GM21786 (cell line): Measurements from ENCODE around the gene CHRNA4.
"Not testable (repeated sequence)": the region's sequence is repeated elsewhere in the genome, so short reads cannot be mapped to it uniquely, and the experiment has no call there.

Experiments used
- ATAC-seq: cut with Tn5 transposase; IDR thresholded peaks from one replicate; pipeline ENCODE4 v1.9.1; 2021; ENCODE audit not compliant: unreplicated experiment

CHRNA4 gene

GRCh38 chr20:63336232-63336752 lies 24.9 kb downstream of the CHRNA4 start:
- ATAC-seq, result no peak

- ATAC-seq, result no peak
Observed at GRCh38 chr20:63335711-63336110, 25.4 kb downstream of the CHRNA4 start.

GRCh38 chr20:63335060-63335459 lies 26.1 kb downstream of the CHRNA4 start:
- ATAC-seq, result not testable (repeated sequence)

- no peak for ATAC-seq
Observed at GRCh38 chr20:63334356-63334755, 26.8 kb downstream of the CHRNA4 start.

GRCh38 chr20:63333241-63333836 lies 27.8 kb downstream of the CHRNA4 start:
- ATAC-seq, result no peak

GRCh38 chr20:63332488-63333240 lies 28.5 kb downstream of the CHRNA4 start:
- ATAC-seq, result no peak

- no peak for ATAC-seq
Observed at GRCh38 chr20:63331741-63332400, 29.3 kb downstream of the CHRNA4 start.

- ATAC-seq, result no peak
Observed at GRCh38 chr20:63330940-63331339, 30.2 kb downstream of the CHRNA4 start.

GRCh38 chr20:63330084-63330760 lies 30.9 kb downstream of the CHRNA4 start:
- ATAC-seq, result no peak

GRCh38 chr20:63329331-63330083 lies 31.6 kb downstream of the CHRNA4 start:
- ATAC-seq, result no peak

- ATAC-seq, result no peak
Observed at GRCh38 chr20:63328718-63329275, 32.4 kb downstream of the CHRNA4 start.

GRCh38 chr20:63328026-63328700 lies 33.0 kb downstream of the CHRNA4 start:
- no peak for ATAC-seq

GRCh38 chr20:63327231-63327745 lies 33.9 kb downstream of the CHRNA4 start:
- no peak for ATAC-seq

GRCh38 chr20:63326314-63327230 lies 34.6 kb downstream of the CHRNA4 start:
- ATAC-seq, result no peak

- no peak for ATAC-seq
Observed at GRCh38 chr20:63325554-63326313, 35.4 kb downstream of the CHRNA4 start.

GRCh38 chr20:63325021-63325471 lies 36.1 kb downstream of the CHRNA4 start:
- ATAC-seq, result no peak

- no peak for ATAC-seq
Observed at GRCh38 chr20:63323357-63323981, 37.7 kb downstream of the CHRNA4 start.
